HCT116 (cell line): ENCODE results near the gene PLA2G2E.
"Not testable (repeated sequence)": the region's sequence is repeated elsewhere in the genome, so short reads cannot be mapped to it uniquely, and the experiment has no call there.

Experiments
- EGR1 ChIP-seq: IDR thresholded peaks from 2 replicates; pipeline ENCODE4 v1.6.1; 2012; ENCODE audit warnings: low read depth
- EZH2 ChIP-seq: fragments of 200-600 bp; sonication (generic); IDR thresholded peaks from 2 replicates; pipeline ENCODE4 v1.6.1; 2017; ENCODE audit warnings: antibody characterized with exemption, mixed run types
- JUND ChIP-seq: IDR thresholded peaks from 2 replicates; pipeline ENCODE4 v1.6.1; 2012
- POLR2A ChIP-seq: IDR thresholded peaks from 2 replicates; pipeline ENCODE4 v1.7.0; 2011; ENCODE audit warnings: borderline replicate concordance; ENCODE audit not compliant: insufficient read depth, insufficient read length; ENCODE audit errors: extremely low read depth
- POLR2AphosphoS5 ChIP-seq: IDR thresholded peaks from 2 replicates; pipeline ENCODE4 v1.6.1; 2011; ENCODE audit warnings: mild to moderate bottlenecking, low read depth, low read length, moderate library complexity
- RAD21 ChIP-seq: IDR thresholded peaks from 2 replicates; pipeline ENCODE4 v1.6.1; 2012; ENCODE audit warnings: low read depth, mild to moderate bottlenecking
- SP1 ChIP-seq: IDR thresholded peaks from 2 replicates; pipeline ENCODE4 v1.6.1; 2012; ENCODE audit warnings: low read depth
- SRF ChIP-seq: IDR thresholded peaks from 2 replicates; pipeline ENCODE4 v1.6.1; 2012; ENCODE audit warnings: low read depth
- TCF7L2 ChIP-seq: IDR thresholded peaks from 2 replicates; pipeline ENCODE4 v1.7.0; 2011; ENCODE audit warnings: borderline replicate concordance, inconsistent platforms; ENCODE audit not compliant: insufficient read depth, insufficient read length; ENCODE audit errors: extremely low read depth
- YY1 ChIP-seq: IDR thresholded peaks from 2 replicates; pipeline ENCODE4 v1.6.1; 2011; ENCODE audit warnings: low read length, low read depth, moderate library complexity, mild to moderate bottlenecking; ENCODE audit not compliant: insufficient replicate concordance; ENCODE audit errors: extremely low read depth
- ZFX ChIP-seq: fragments of 450-650 bp; IDR thresholded peaks from 2 replicates; pipeline ENCODE4 v1.6.1; 2017
- TF ChIP-seq, protein P1 (sequence below): IDR thresholded peaks from 2 replicates; pipeline ENCODE4 v1.6.1; 2012; ENCODE audit warnings: low read depth
- TF ChIP-seq, protein P2 (sequence below), 3 experiments: fragments of 200-600 bp in 1 of 3; sonication (generic) in 1 of 3; IDR thresholded peaks in 2 of 3; conservative IDR thresholded peaks in 1 of 3; 2 replicates each; pipeline ENCODE4 v1.5.1; 2012 to 2017; ENCODE audit warnings: low read depth in 2 of 3, low read length in 2 of 3, antibody characterized with exemption in 1 of 3, borderline replicate concordance in 1 of 3, control low read depth in 1 of 3, mild to moderate bottlenecking in 1 of 3, mixed read lengths in 1 of 3, mixed run types in 1 of 3, moderate library complexity in 1 of 3; ENCODE audit not compliant: insufficient read depth in 1 of 3
- TF ChIP-seq, protein P3 (sequence below): IDR thresholded peaks from 2 replicates; pipeline ENCODE4 v1.6.1; 2011; ENCODE audit warnings: mild to moderate bottlenecking, low read length, moderate library complexity; ENCODE audit not compliant: insufficient replicate concordance; ENCODE audit errors: extremely low read depth

DNA sequence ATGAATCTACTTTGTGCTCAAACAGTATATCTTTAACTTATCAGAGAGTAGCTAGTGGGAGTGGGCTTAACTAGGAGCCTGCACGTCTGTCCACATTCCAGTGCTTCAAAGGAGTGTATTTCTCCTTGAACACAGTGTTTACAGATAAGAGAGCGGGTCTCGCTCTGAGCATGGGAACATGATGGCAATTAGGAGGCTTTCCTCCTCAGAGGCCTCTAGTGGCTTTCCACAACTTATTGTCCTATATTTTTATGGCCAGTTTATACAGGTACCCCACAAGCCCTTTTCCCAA is 3.7 kb upstream of the PLA2G2E start:
- not testable (repeated sequence) for TF ChIP-seq POLR2A, ZFX, TCF7L2, RAD21, SP1, YY1, EGR1, SRF, POLR2AphosphoS5, JUND, EZH2
- TF ChIP-seq, protein P1, sequence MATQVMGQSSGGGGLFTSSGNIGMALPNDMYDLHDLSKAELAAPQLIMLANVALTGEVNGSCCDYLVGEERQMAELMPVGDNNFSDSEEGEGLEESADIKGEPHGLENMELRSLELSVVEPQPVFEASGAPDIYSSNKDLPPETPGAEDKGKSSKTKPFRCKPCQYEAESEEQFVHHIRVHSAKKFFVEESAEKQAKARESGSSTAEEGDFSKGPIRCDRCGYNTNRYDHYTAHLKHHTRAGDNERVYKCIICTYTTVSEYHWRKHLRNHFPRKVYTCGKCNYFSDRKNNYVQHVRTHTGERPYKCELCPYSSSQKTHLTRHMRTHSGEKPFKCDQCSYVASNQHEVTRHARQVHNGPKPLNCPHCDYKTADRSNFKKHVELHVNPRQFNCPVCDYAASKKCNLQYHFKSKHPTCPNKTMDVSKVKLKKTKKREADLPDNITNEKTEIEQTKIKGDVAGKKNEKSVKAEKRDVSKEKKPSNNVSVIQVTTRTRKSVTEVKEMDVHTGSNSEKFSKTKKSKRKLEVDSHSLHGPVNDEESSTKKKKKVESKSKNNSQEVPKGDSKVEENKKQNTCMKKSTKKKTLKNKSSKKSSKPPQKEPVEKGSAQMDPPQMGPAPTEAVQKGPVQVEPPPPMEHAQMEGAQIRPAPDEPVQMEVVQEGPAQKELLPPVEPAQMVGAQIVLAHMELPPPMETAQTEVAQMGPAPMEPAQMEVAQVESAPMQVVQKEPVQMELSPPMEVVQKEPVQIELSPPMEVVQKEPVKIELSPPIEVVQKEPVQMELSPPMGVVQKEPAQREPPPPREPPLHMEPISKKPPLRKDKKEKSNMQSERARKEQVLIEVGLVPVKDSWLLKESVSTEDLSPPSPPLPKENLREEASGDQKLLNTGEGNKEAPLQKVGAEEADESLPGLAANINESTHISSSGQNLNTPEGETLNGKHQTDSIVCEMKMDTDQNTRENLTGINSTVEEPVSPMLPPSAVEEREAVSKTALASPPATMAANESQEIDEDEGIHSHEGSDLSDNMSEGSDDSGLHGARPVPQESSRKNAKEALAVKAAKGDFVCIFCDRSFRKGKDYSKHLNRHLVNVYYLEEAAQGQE: not testable (repeated sequence)
- TF ChIP-seq, protein P2, sequence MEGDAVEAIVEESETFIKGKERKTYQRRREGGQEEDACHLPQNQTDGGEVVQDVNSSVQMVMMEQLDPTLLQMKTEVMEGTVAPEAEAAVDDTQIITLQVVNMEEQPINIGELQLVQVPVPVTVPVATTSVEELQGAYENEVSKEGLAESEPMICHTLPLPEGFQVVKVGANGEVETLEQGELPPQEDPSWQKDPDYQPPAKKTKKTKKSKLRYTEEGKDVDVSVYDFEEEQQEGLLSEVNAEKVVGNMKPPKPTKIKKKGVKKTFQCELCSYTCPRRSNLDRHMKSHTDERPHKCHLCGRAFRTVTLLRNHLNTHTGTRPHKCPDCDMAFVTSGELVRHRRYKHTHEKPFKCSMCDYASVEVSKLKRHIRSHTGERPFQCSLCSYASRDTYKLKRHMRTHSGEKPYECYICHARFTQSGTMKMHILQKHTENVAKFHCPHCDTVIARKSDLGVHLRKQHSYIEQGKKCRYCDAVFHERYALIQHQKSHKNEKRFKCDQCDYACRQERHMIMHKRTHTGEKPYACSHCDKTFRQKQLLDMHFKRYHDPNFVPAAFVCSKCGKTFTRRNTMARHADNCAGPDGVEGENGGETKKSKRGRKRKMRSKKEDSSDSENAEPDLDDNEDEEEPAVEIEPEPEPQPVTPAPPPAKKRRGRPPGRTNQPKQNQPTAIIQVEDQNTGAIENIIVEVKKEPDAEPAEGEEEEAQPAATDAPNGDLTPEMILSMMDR (IDR thresholded peaks at IDR 0.05 in 2 of 3, conservative IDR thresholded peaks at IDR 0.05 in 1 of 3; ENCODE audit: borderline replicate concordance in 1 of 3, insufficient read depth in 1 of 3, low read depth in 2 of 3, low read length in 2 of 3): not testable (repeated sequence)
- TF ChIP-seq, protein P3, sequence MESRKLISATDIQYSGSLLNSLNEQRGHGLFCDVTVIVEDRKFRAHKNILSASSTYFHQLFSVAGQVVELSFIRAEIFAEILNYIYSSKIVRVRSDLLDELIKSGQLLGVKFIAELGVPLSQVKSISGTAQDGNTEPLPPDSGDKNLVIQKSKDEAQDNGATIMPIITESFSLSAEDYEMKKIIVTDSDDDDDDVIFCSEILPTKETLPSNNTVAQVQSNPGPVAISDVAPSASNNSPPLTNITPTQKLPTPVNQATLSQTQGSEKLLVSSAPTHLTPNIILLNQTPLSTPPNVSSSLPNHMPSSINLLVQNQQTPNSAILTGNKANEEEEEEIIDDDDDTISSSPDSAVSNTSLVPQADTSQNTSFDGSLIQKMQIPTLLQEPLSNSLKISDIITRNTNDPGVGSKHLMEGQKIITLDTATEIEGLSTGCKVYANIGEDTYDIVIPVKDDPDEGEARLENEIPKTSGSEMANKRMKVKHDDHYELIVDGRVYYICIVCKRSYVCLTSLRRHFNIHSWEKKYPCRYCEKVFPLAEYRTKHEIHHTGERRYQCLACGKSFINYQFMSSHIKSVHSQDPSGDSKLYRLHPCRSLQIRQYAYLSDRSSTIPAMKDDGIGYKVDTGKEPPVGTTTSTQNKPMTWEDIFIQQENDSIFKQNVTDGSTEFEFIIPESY: not testable (repeated sequence)
